Erythroblast (primary cell): ENCODE measurements around the gene CFAP54.

ENCODE experiments used
- GATA1 ChIP-seq: IDR thresholded peaks from 2 replicates; pipeline ENCODE4 v1.6.1; 2011; ENCODE audit warnings: low read depth, mild to moderate bottlenecking, control low read depth, low read length, moderate library complexity
- POLR2A ChIP-seq: IDR thresholded peaks from 2 replicates; pipeline ENCODE4 v1.6.1; 2011; ENCODE audit warnings: mild to moderate bottlenecking, low read length

- TF ChIP-seq POLR2A = no peak
- no peak for TF ChIP-seq GATA1
These were observed 338.9 kb downstream of the CFAP54 start for GRCh38 chr12:96828169-96828789.
